ENCODE results near the gene HSD11B2. TPM values are rescaled to one million over a fixed set of nuclear protein-coding genes. Genes with fewer than 3 reads are reported as not detected.
A peak's percentile ranks its signal among the peaks of the same experiment; 100 is the strongest.

The HSD11B2 gene
- total and polyA plus RNA-seq, 4 donors: 2.6 to 39.8 (median 6.7) TPM

DNA sequence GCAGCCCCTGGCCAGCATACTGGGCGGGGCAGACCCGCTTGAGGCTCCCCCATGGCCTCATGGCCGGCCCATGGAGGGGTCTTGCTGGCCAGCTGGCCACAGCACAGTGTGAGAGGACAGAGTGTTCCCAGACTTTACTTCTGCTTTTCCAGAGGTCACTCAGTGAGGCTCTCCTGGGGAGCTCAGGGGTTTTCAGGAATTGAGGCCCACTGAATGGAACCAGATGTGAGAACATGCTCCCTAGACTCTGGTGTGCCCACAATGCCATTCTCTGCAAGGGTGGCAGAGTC, 28.9 kb downstream of the HSD11B2 start:
- Histone ChIP-seq H3K27me3 (ENCODE audit: control insufficient read depth in 3 of 3, insufficient read depth in 3 of 3, low read length in 2 of 3) (no peaks in the 10 kb centered on the region), H3K27ac (ENCODE audit: low read depth in 1 of 2, low read length in 1 of 2) (peak overlapping the region; percentile 24 to 78), H3K9ac (ENCODE audit: insufficient read depth in 1 of 2, low read length in 2 of 2) (no peak overlapping the region), H3K36me3 (ENCODE audit: control insufficient read depth in 4 of 4, insufficient read depth in 4 of 4, low read length in 4 of 4) (peaks cover 0 to 11% (median 0%) of the 10 kb centered on the region in 4 donors), H3K4me1 (ENCODE audit: control insufficient read depth in 5 of 5, insufficient read depth in 5 of 5, low read length in 5 of 5) (peaks cover 12 to 61% (median 28%) of the 10 kb centered on the region in 5 donors), H3K4me3 (no peak overlapping the region), H3K9me3 (ENCODE audit: control insufficient read depth in 4 of 4, insufficient read depth in 3 of 4, low read length in 3 of 4) (no peaks in the 10 kb centered on the region)
- TF ChIP-seq, protein P1, sequence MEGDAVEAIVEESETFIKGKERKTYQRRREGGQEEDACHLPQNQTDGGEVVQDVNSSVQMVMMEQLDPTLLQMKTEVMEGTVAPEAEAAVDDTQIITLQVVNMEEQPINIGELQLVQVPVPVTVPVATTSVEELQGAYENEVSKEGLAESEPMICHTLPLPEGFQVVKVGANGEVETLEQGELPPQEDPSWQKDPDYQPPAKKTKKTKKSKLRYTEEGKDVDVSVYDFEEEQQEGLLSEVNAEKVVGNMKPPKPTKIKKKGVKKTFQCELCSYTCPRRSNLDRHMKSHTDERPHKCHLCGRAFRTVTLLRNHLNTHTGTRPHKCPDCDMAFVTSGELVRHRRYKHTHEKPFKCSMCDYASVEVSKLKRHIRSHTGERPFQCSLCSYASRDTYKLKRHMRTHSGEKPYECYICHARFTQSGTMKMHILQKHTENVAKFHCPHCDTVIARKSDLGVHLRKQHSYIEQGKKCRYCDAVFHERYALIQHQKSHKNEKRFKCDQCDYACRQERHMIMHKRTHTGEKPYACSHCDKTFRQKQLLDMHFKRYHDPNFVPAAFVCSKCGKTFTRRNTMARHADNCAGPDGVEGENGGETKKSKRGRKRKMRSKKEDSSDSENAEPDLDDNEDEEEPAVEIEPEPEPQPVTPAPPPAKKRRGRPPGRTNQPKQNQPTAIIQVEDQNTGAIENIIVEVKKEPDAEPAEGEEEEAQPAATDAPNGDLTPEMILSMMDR (IDR thresholded peaks at IDR 0.05; ENCODE audit: control extremely low read depth, extremely low read depth): no peak
- DNase-seq (no peak), ATAC-seq (ENCODE audit: insufficient read depth, low FRiP score) (peak; percentile 12)
- 62 to 81% methylated on average over 3 of the region's 3 CpGs for WGBS, 2 donors

DNA sequence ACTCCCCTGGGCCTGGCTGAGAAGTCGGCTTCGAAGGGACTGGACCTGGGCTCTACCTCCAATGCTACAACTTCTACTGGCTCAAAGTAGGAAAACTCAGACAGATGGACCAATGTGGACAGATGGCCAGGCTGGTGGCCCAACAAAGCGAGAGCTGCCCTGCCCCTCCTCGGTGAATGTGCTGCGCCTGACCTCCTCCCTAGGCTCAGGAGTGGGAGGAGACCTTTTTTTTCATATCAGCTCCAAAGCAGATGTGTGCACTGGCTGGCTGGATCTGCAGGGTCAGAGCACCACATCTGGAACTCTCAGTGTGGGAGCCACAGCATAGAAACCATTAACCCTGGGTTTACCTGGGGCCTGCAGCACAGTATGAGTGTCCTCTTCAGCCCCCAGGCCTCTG, 29.2 kb downstream of the HSD11B2 start:
- TF ChIP-seq, protein P1 (IDR thresholded peaks at IDR 0.05; ENCODE audit: control extremely low read depth, extremely low read depth): no peak
- whole genome bisulfite sequencing, 2 donors: 79 to 88% methylated on average over 5 of the region's 5 CpGs
- Histone ChIP-seq H3K9ac (ENCODE audit: insufficient read depth in 1 of 2, low read length in 2 of 2) (no peak overlapping the region), H3K36me3 (ENCODE audit: control insufficient read depth in 4 of 4, insufficient read depth in 4 of 4, low read length in 4 of 4) (peaks cover 0 to 11% (median 0%) of the 10 kb centered on the region in 4 donors), H3K4me1 (ENCODE audit: control insufficient read depth in 5 of 5, insufficient read depth in 5 of 5, low read length in 5 of 5) (peaks cover 12 to 61% (median 28%) of the 10 kb centered on the region in 5 donors), H3K4me3 (no peak overlapping the region), H3K27ac (ENCODE audit: low read depth in 1 of 2, low read length in 1 of 2) (peak overlapping the region in 1 of 2 donors; percentile 78), H3K9me3 (ENCODE audit: control insufficient read depth in 4 of 4, insufficient read depth in 3 of 4, low read length in 3 of 4) (no peaks in the 10 kb centered on the region), H3K27me3 (ENCODE audit: control insufficient read depth in 3 of 3, insufficient read depth in 3 of 3, low read length in 2 of 3) (no peaks in the 10 kb centered on the region)
- ATAC-seq (ENCODE audit: insufficient read depth, low FRiP score): no peak
- DNase-seq: no peak

DNA sequence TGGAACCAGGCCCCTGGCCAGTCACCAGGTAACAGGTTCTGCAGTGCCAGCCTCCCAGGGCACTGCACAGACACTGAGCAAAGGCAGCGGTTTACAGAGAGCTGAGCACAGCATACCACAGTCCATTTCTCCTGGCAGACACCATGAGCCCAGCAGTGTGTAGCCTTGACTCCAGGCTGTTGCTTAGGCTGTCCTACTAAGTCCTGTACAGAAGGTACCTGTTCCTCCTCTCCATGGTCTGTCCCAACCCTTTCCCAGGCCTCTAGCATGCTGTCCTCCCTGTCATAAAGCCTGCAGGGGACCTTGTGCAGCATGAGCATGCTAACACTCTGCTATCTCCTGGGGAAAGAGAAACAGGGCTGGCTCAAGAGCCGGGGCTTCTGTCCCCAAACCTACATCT, 30.0 kb downstream of the HSD11B2 start:
- Histone ChIP-seq H3K9me3 (ENCODE audit: control insufficient read depth in 4 of 4, insufficient read depth in 3 of 4, low read length in 3 of 4) (no peaks in the 10 kb centered on the region), H3K36me3 (ENCODE audit: control insufficient read depth in 4 of 4, insufficient read depth in 4 of 4, low read length in 4 of 4) (peaks cover 0 to 11% (median 0%) of the 10 kb centered on the region in 4 donors), H3K4me1 (ENCODE audit: control insufficient read depth in 5 of 5, insufficient read depth in 5 of 5, low read length in 5 of 5) (peaks cover 12 to 67% (median 28%) of the 10 kb centered on the region in 5 donors), H3K9ac (ENCODE audit: insufficient read depth in 1 of 2, low read length in 2 of 2) (no peak overlapping the region), H3K27me3 (ENCODE audit: control insufficient read depth in 3 of 3, insufficient read depth in 3 of 3, low read length in 2 of 3) (no peaks in the 10 kb centered on the region), H3K27ac (ENCODE audit: low read depth in 1 of 2, low read length in 1 of 2) (peak overlapping the region in 1 of 2 donors; percentile 53), H3K4me3 (no peak overlapping the region)
- DNase-seq (no peak), ATAC-seq (ENCODE audit: insufficient read depth, low FRiP score) (no peak)
- WGBS, 2 donors: 91 to 100% methylated on average over 2 of the region's 2 CpGs
- TF ChIP-seq, protein P1 (IDR thresholded peaks at IDR 0.05; ENCODE audit: control extremely low read depth, extremely low read depth): no peak
